Measurements from ENCODE around the gene ST7L. TPM values are rescaled to one million over a fixed set of nuclear protein-coding genes. Genes with fewer than 3 reads are reported as not detected.

The ST7L gene
- total and polyA plus RNA-seq, 10 of the 15 experiments (the other 5 are each of a cell fraction or from before 2014, with no cell fraction given), result 3.6 to 13.7 (median 8.9) TPM

DNA sequence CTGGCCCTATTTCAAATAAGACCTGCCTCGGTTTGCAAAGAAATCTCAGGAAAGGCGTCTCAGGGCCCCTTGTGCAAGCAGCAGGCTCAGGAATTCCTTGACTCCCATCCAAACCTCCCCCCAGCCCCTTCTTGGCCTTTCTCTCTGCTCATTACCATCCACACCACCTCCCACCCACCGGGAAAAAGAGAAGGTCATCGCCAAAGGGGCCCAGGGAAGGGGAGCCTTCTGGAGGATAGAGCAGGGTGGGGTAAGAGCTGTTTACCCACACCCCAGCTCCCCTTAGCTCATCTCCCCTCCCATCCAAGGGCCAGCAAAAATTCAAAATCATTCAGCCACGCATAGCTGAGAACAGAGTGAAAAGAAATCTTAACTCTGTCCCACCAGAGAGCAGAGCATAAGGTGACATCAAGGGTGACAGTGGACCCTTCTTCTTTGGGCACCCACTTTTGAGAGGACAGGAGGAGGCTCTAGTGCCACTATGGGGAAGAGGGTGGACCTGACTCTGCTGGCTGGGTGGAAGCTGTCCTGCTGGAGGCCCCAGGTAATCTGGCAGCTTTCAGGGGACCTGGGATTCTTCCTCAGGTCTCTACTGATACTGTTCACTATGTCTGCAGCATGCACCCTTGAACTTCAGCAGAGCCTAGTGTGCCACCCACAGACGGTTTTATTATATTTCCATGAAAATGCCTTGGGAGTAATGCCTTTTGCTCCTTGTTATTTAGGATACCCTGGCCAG, 114.1 kb downstream of the ST7L start:
- no peak overlapping the region for H3K27ac ChIP-seq (ENCODE audit: control insufficient read depth, insufficient read depth)
- FAIRE-seq (no peak), ATAC-seq (no peak), DNase-seq (ENCODE audit: low read depth, low spot score) (no peak)
- H3K36me3 ChIP-seq (ENCODE audit: control insufficient read depth in 2 of 2, insufficient read depth in 2 of 2, low read length in 1 of 2), result no peaks in the 10 kb centered on the region
- H3K27me3 ChIP-seq (replicated peaks in 1 of 2; ENCODE audit: control insufficient read depth in 2 of 2, insufficient read depth in 2 of 2, low read length in 1 of 2), result peaks cover 5 to 12% of the 10 kb centered on the region in 2 experiments
- ChIA-PET SMC1A (ENCODE audit: uncharacterized antibody, unreplicated experiment) (interaction anchor here (0.8 to 1.1 kb wide), 2 partner anchors 17 to 114 kb away, joined by 3 to 5 read pairs; no protein-coding TSS in a partner anchor), RAD21 (ENCODE audit: unreplicated experiment) (interaction anchor here (0.8 to 2.6 kb wide), 3 partner anchors 109 to 148 kb away, joined by 3 to 7 read pairs (median 3); no protein-coding TSS in a partner anchor), POLR2A (no interaction called here), CTCF (interaction anchor here (0.6 to 2.1 kb wide), 9 partner anchors 12 to 1152 kb away, joined by 3 to 8 read pairs (median 3); no protein-coding TSS in a partner anchor)
- intact Hi-C loops (cut with micrococcal nuclease; ENCODE audit: unreplicated experiment), result no loop called here
- no peak overlapping the region for H3K9ac ChIP-seq (ENCODE audit: control insufficient read depth, insufficient read depth, low read length)
- no peaks in the 10 kb centered on the region for H4K20me1 ChIP-seq (ENCODE audit: control insufficient read depth, insufficient read depth)
- TF ChIP-seq, protein P1, sequence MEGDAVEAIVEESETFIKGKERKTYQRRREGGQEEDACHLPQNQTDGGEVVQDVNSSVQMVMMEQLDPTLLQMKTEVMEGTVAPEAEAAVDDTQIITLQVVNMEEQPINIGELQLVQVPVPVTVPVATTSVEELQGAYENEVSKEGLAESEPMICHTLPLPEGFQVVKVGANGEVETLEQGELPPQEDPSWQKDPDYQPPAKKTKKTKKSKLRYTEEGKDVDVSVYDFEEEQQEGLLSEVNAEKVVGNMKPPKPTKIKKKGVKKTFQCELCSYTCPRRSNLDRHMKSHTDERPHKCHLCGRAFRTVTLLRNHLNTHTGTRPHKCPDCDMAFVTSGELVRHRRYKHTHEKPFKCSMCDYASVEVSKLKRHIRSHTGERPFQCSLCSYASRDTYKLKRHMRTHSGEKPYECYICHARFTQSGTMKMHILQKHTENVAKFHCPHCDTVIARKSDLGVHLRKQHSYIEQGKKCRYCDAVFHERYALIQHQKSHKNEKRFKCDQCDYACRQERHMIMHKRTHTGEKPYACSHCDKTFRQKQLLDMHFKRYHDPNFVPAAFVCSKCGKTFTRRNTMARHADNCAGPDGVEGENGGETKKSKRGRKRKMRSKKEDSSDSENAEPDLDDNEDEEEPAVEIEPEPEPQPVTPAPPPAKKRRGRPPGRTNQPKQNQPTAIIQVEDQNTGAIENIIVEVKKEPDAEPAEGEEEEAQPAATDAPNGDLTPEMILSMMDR (IDR thresholded peaks at IDR 0.05 in 2 of 3, conservative IDR thresholded peaks at IDR 0.05 in 1 of 3; ENCODE audit: control insufficient read depth in 2 of 3, extremely low read depth in 1 of 3, insufficient read depth in 1 of 3, low read depth in 3 of 3, low read length in 3 of 3), result 0 out of 6 replicates have a peak, but pooled peaks of 1 of the 3 experiments have one; percentile 2
- TF ChIP-seq, protein P2, sequence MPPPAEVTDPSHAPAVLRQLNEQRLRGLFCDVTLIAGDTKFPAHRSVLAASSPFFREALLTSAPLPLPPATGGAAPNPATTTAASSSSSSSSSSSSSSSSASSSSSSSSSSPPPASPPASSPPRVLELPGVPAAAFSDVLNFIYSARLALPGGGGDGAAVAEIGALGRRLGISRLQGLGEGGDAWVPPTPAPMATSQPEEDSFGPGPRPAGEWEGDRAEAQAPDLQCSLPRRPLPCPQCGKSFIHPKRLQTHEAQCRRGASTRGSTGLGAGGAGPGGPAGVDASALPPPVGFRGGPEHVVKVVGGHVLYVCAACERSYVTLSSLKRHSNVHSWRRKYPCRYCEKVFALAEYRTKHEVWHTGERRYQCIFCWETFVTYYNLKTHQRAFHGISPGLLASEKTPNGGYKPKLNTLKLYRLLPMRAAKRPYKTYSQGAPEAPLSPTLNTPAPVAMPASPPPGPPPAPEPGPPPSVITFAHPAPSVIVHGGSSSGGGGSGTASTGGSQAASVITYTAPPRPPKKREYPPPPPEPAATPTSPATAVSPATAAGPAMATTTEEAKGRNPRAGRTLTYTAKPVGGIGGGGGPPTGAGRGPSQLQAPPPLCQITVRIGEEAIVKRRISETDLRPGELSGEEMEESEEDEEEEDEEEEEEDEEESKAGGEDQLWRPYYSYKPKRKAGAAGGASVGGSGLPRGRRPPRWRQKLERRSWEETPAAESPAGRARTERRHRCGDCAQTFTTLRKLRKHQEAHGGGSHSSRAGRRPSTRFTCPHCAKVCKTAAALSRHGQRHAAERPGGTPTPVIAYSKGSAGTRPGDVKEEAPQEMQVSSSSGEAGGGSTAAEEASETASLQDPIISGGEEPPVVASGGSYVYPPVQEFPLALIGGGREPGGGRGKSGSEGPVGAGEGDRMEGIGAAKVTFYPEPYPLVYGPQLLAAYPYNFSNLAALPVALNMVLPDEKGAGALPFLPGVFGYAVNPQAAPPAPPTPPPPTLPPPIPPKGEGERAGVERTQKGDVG (CRISPR knock-in tag; IDR thresholded peaks at IDR 0.05), result no peak
- H3K4me3 ChIP-seq, result no peak overlapping the region
- no peak overlapping the region for H2AFZ ChIP-seq (ENCODE audit: control insufficient read depth, low read depth, low read length)
- no peak overlapping the region for H3K4me2 ChIP-seq (ENCODE audit: control insufficient read depth, insufficient read depth)
- no peaks in the 10 kb centered on the region for H3K79me2 ChIP-seq (ENCODE audit: control insufficient read depth, insufficient read depth, low read length)
- no TSS peak for BruUV-seq (replicated peaks)
- in situ Hi-C loops (cut with MboI), result loop anchor here (5.0 kb wide), 1 partner anchor 202 kb away; the partner anchor contains the start of gene RHOC
- H3K9me3 ChIP-seq (replicated peaks; ENCODE audit: control insufficient read depth, insufficient read depth, low read length), result no peaks in the 10 kb centered on the region
- peaks cover 8% of the 10 kb centered on the region; the same call in 1 of the 2 replicates for H3K4me1 ChIP-seq (ENCODE audit: control insufficient read depth, insufficient read depth, low read length)
- WGBS (ENCODE audit: insufficient coverage, insufficient replicate concordance, low lambda C conversion rate, missing lambda C conversion rate), result 10% methylated on average over 6 of the region's 6 CpGs

Data from GM12878 (cell line).